Small intestine (tissue), 16 donors: ENCODE results near the gene KIF9. TPM values are rescaled to one million over a fixed set of nuclear protein-coding genes. Genes with fewer than 3 reads are reported as not detected.
"Not testable (repeated sequence)": the region's sequence is repeated elsewhere in the genome, so short reads cannot be mapped to it uniquely, and the experiment has no call there.

Source experiments
- DNase-seq, 2 donors: peaks; one replicate each; pipeline versions ENCODE4 v3.0.0 to v3.0.0-alpha.2; 2013
- FAIRE-seq: peaks from 2 replicates; lab custom pipeline; 2012; peaks lifted over from hg19 to GRCh38; lab: Jason Lieb, UNC
- H3K27ac ChIP-seq, 3 donors: one replicate each; pipeline ENCODE4 v1.5.1; 2013; ENCODE audit warnings: low read length in 2 of 3, mild to moderate bottlenecking in 2 of 3, control low read depth in 1 of 3, inconsistent platforms in 1 of 3, low read depth in 1 of 3, moderate library complexity in 1 of 3
- H3K27me3 ChIP-seq, 3 donors: one replicate each; pipeline ENCODE4 v1.6.1; 2013; ENCODE audit warnings: low read length in 3 of 3, inconsistent platforms in 1 of 3; ENCODE audit not compliant: control insufficient read depth in 3 of 3, insufficient read depth in 3 of 3
- H3K36me3 ChIP-seq, 3 donors: one replicate each; pipeline ENCODE4 v1.6.1; 2013; ENCODE audit warnings: low read length in 3 of 3, inconsistent platforms in 1 of 3, low read depth in 1 of 3, mild to moderate bottlenecking in 1 of 3, moderate library complexity in 1 of 3; ENCODE audit not compliant: control insufficient read depth in 3 of 3, insufficient read depth in 2 of 3
- H3K4me1 ChIP-seq, 3 donors: one replicate each; pipeline ENCODE4 v1.6.1; 2013; ENCODE audit warnings: low read length in 2 of 3, inconsistent platforms in 1 of 3, low read depth in 1 of 3, mild to moderate bottlenecking in 1 of 3, moderate library complexity in 1 of 3; ENCODE audit not compliant: control insufficient read depth in 3 of 3, insufficient read depth in 2 of 3
- H3K4me3 ChIP-seq, 3 donors: one replicate each; pipeline ENCODE4 v1.5.1; 2013; ENCODE audit warnings: low read length in 3 of 3, control low read depth in 1 of 3, inconsistent platforms in 1 of 3, low read depth in 1 of 3, mild to moderate bottlenecking in 1 of 3, moderate library complexity in 1 of 3
- H3K9me3 ChIP-seq, 2 donors: one replicate each; pipeline ENCODE4 v1.6.1; 2013; ENCODE audit warnings: low read depth in 1 of 2, low read length in 1 of 2; ENCODE audit not compliant: control insufficient read depth in 2 of 2, insufficient read depth in 1 of 2
- WGBS, 3 donors: extraction: QIAGEN DNeasy Blood & Tissue Kit; methylation state at CpG; one replicate each; pipeline ENCODE4 v1.1.7; 2013; 5-methylcytosine and 5-hydroxymethylcytosine counted together
- long read RNA-seq, 10 donors: transcript quantifications; one replicate each; lab custom pipeline, GENCODE V29; 2026
- polyA plus RNA-seq, 4 donors: library from polyadenylated mRNA; stranded (reverse) in 3 of 4; unstranded in 1 of 4; fragments of 200-250 nt in 3 of 4; fragments of 120-200 nt in 1 of 4; gene quantifications; one replicate each; pipeline versions ENCODE4 v1.2.1 to v1.2.3, GENCODE V29; 2013
- donor health status: healthy with polysubstance abuse.
- donor health status: control.
- donor health status: control.
- donor health status: Bipolar disorder and iron deficiency.
- donor health status: healthy.

The KIF9 gene, protein sequence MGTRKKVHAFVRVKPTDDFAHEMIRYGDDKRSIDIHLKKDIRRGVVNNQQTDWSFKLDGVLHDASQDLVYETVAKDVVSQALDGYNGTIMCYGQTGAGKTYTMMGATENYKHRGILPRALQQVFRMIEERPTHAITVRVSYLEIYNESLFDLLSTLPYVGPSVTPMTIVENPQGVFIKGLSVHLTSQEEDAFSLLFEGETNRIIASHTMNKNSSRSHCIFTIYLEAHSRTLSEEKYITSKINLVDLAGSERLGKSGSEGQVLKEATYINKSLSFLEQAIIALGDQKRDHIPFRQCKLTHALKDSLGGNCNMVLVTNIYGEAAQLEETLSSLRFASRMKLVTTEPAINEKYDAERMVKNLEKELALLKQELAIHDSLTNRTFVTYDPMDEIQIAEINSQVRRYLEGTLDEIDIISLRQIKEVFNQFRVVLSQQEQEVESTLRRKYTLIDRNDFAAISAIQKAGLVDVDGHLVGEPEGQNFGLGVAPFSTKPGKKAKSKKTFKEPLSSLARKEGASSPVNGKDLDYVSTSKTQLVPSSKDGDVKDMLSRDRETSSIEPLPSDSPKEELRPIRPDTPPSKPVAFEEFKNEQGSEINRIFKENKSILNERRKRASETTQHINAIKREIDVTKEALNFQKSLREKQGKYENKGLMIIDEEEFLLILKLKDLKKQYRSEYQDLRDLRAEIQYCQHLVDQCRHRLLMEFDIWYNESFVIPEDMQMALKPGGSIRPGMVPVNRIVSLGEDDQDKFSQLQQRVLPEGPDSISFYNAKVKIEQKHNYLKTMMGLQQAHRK
- polyA plus RNA-seq = 10 to 100 TPM in 2 of 4 donors, 1 to 10 TPM in 2; 8.5 to 19.3 (median 9.9) TPM
- long read RNA-seq, donor 1 = 0 reads
- long read RNA-seq, donor 2, partial matches to known transcripts = 0 of 4 reads
- long read RNA-seq, donor 2, other reads (novel, unspliced or antisense) = 0 of 4 reads
- long read RNA-seq, donor 3, transcript KIF9-205 (3 exons, 633 nt) = major isoform, 7 of 22 reads
- long read RNA-seq, donor 3, partial matches to known transcripts = 14 of 22 reads
- long read RNA-seq, donor 3, other reads (novel, unspliced or antisense) = 0 of 22 reads
- long read RNA-seq, donor 4, partial matches to known transcripts = 0 of 1 reads
- long read RNA-seq, donor 4, other reads (novel, unspliced or antisense) = 0 of 1 reads
- long read RNA-seq, donor 5, partial matches to known transcripts = 0 of 1 reads
- long read RNA-seq, donor 5, other reads (novel, unspliced or antisense) = 0 of 1 reads
- long read RNA-seq, donor 6, partial matches to known transcripts = 0 of 2 reads
- long read RNA-seq, donor 6, other reads (novel, unspliced or antisense) = 0 of 2 reads
- long read RNA-seq, donor 7 = 0 reads
- long read RNA-seq, donor 8 = 0 reads
- long read RNA-seq, donor 9, partial matches to known transcripts = 0 of 2 reads
- long read RNA-seq, donor 9, other reads (novel, unspliced or antisense) = 0 of 2 reads
- long read RNA-seq, donor 10, transcript KIF9-205 (3 exons, 633 nt) = major isoform, 6 of 7 reads
- long read RNA-seq, donor 10, partial matches to known transcripts = 0 of 7 reads
- long read RNA-seq, donor 10, other reads (novel, unspliced or antisense) = 0 of 7 reads

- H3K4me1 ChIP-seq = peaks cover 0 to 9% (median 8%) of the 10 kb centered on the region in 3 donors
- FAIRE-seq = no peak
- 0% methylated on average over 76 to 82 of the region's 82 CpGs for WGBS, 3 donors
Measured at GRCh38 chr3:47282424-47283192, at the start of gene KIF9, which contains the start of gene KLHL18. Gene KIF9 (minus strand): TSS chr3:47282799. CDS start chr3:47277374, 5,425 bp downstream. Gene KLHL18 (plus strand): TSS chr3:47282944. CDS start chr3:47282966, 22 bp downstream.

DNA sequence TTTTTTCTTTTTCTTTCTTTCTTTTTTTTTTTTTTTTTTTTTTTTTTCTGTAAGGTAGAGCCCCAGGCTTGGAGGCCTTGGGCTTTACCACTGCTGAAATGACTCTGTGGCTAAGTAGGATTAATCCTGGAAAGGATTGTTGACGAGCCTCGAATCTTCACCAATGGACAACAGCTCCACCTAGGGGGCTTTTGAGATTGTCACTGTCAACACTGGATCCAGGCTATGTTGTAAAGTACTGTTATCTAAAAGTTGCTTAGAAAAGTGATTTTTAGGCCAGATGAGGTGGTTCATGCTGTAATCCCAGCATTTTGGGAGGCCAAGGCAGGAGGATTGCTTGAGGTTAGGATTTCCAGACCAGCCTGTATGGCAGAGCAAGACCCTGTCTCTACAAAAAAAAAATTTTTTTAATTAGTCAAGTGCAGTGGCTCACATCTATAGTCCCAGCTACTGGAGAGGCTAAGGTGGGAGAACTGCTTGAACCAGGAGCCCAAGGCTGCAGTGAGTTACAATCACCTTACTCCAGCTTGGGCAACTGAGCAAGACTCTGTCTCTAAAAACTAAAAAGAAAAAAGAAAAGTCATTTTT lies 41.8 kb upstream of the KIF9 start:
- WGBS, 3 donors = 2 to 13% (median 8%) methylated on average over 2 of the region's 2 CpGs
- Histone ChIP-seq H3K27me3 (no peaks in the 10 kb centered on the region), H3K27ac (no peak overlapping the region), H3K9me3 (no peaks in the 10 kb centered on the region), H3K4me3 (no peak overlapping the region), H3K4me1 (no peaks in the 10 kb centered on the region), H3K36me3 (peaks cover 11 to 51% (median 14%) of the 10 kb centered on the region in 3 donors)
- peak; percentile 77 to 85 for DNase-seq
- FAIRE-seq = no peak

More at GRCh38 chr3:47282424-47283192, at the start of gene KIF9, which contains the start of gene KLHL18:
- no peaks in the 10 kb centered on the region for H3K27me3 ChIP-seq
- H3K27ac ChIP-seq = peak within 1 kb of the TSS; percentile 90 to 100 (median 91)
- DNase-seq = peak; percentile 96 to 99
- H3K36me3 ChIP-seq = peaks cover 0 to 5% (median 0%) of the 10 kb centered on the region in 3 donors
- no peaks in the 10 kb centered on the region for H3K9me3 ChIP-seq
- H3K4me3 ChIP-seq = peak within 1 kb of the TSS; percentile 89 to 90 (median 90)

GRCh38 chr3:47323431-47324277 lies 41.1 kb upstream of the KIF9 start:
- no peak for FAIRE-seq
- Histone ChIP-seq H3K4me3 (no peak overlapping the region), H3K27me3 (no peaks in the 10 kb centered on the region), H3K4me1 (no peaks in the 10 kb centered on the region), H3K27ac (no peak overlapping the region), H3K36me3 (peaks cover 11 to 49% (median 14%) of the 10 kb centered on the region in 3 donors), H3K9me3 (no peaks in the 10 kb centered on the region)
- no peak for DNase-seq
- WGBS, 3 donors = 78 to 81% (median 80%) methylated on average over 8 of the region's 8 CpGs

DNA sequence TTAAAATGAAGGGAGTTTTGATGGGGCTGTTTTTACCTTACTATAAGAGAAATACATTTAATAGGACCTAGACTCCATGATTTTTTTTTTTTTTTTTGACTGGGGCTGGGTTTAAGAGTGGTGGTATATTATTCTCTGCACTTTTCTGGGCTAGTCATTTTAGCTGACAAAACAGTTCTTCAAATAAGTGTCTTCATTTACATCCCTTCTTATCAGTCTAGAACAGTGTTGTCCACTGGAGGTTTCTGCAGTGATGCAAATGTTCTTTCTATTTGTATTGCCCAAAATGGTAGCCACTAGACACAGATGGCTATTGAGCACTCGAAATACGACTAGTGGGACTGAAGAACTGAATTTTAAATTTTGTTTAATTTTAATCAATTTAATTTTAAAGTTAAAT lies 37.4 kb upstream of the KIF9 start:
- FAIRE-seq (no peak), DNase-seq (no peak)
- Histone ChIP-seq H3K36me3 (peaks cover 9 to 46% (median 12%) of the 10 kb centered on the region in 3 donors), H3K27ac (no peak overlapping the region), H3K9me3 (no peaks in the 10 kb centered on the region), H3K4me3 (no peak overlapping the region), H3K27me3 (no peaks in the 10 kb centered on the region), H3K4me1 (no peaks in the 10 kb centered on the region)
- 47 to 50% (median 49%) methylated on average over 2 of the region's 2 CpGs for WGBS, 3 donors

GRCh38 chr3:47318916-47319315 lies 36.3 kb upstream of the KIF9 start:
- FAIRE-seq (no peak), DNase-seq (no peak)
- H3K36me3 ChIP-seq = peaks cover 9 to 40% (median 11%) of the 10 kb centered on the region in 3 donors
- no peaks in the 10 kb centered on the region for H3K4me1 ChIP-seq
- H3K9me3 ChIP-seq = no peaks in the 10 kb centered on the region
- no peak overlapping the region for H3K4me3 ChIP-seq
- no peaks in the 10 kb centered on the region for H3K27me3 ChIP-seq
- no peak overlapping the region for H3K27ac ChIP-seq
- WGBS, 3 donors = 60 to 94% (median 79%) methylated on average over 1 of the region's 1 CpG

GRCh38 chr3:47316151-47316550 lies 33.6 kb upstream of the KIF9 start:
- not testable (repeated sequence) for H3K9me3 ChIP-seq, H3K27ac ChIP-seq, FAIRE-seq, H3K27me3 ChIP-seq, H3K4me3 ChIP-seq, DNase-seq, H3K4me1 ChIP-seq
- H3K36me3 ChIP-seq = peaks cover 0 to 20% (median 4%) of the 10 kb centered on the region in 3 donors
- WGBS, 3 donors = 88 to 95% (median 91%) methylated on average over 1 of the region's 1 CpG
